NCI-H1694 treated with DMSO at 0.1 percent for 48 hours (cell line): ENCODE results near the gene CRAMP1.

Experiments used
- DNase-seq: peaks from one replicate; lab custom pipeline; 2025; lab: John Stamatoyannopoulos, UW

CRAMP1 gene

DNA sequence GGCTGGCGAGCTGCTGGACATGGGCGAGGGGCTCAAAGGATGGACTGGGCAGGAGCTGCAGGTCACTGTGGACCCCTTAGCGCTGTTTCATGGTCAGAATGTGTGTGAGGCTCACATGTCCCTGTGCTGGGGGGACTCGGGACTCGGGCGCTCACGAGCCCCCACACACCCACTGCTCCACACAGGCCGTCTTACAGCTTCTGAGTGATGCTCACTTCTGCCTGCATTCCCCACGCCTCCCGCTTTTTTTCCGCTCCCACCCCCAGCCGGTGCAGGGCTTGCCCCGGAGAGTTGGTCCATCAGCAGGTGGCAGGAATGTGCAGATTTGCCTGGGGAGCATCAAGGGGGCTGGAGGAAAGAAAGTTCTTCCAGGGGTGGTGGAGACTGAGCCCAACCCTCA, 45.7 kb downstream of the CRAMP1 start:
- no peak for DNase-seq

DNA sequence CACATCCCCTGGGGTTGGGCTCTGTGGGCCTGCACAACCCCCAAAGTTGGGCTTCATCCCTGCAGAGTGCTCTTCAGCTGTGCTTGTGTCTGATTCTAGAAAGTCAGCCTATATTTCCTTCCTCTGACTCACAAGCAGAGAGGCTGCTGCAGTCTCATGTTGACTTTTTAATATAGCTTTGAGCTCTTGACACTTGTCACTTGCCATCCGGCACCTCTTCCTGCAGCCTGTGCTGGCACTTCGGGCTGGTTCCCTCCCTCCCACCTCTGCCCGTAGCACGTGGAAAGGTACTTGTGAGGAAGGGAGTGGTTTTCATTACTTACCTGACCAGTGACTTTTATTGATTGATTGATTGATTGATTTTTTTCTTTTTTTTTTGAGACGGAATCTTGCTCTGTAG, 46.9 kb downstream of the CRAMP1 start:
- DNase-seq, result no peak

DNA sequence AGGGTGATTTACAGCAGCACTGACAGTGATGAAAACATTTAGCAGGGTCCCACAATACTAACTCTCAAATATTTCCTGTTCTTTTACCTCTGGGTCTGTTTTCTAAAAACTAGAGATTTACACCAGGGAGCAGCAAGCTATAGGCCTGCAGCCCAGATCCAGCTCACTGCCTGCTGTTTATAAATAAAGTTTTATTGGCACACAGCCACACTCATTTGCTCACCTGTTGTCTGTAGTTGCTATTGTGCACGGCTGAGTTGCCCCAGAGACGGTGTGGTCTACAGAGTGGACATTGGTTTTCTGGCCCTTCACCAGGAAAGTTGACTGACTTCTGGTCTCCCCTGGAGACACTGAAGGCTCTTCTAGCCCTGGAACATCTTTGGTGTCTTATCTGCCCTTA, 49.7 kb downstream of the CRAMP1 start:
- no peak for DNase-seq

DNA sequence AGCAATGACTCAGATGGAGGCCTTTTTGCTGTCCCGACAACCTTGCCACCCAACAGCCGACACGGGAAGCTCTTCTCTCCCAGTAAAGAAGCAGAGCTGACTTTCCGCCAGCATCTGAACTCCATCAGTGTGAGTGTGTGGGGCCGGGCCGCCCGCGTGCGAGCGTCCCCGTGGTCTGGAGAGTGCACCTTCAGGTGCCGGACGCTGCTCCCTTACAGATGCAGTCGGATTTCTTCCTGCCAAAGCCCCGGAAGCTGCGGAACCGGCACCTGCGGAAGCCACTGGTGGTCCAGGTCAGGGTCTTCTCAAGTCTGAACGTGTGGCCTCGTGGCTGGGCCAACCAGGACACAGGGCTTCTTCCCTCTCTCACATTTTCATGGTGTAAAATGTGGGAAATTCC, 50.4 kb downstream of the CRAMP1 start:
- no peak for DNase-seq

DNA sequence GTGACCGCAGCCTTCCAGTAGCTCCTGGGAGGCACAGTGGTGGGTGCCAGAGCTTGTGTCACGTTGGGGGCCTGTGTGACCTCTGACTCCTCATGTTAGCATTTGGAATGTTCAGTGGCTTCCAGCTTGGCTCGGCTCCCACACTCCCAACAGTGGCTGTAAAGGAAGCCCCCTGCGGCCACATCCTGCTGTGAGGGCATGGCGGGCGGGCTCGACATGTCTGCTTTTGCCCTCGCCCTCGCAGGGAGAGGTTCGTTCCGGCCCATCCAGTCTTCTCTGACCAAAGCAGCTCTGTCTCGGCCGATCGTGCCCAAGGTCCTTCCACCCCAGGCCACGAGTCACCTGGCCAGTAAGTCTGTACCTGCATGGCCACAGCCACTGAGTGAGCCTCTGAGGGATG, 53.7 kb downstream of the CRAMP1 start:
- DNase-seq, result no peak

DNA sequence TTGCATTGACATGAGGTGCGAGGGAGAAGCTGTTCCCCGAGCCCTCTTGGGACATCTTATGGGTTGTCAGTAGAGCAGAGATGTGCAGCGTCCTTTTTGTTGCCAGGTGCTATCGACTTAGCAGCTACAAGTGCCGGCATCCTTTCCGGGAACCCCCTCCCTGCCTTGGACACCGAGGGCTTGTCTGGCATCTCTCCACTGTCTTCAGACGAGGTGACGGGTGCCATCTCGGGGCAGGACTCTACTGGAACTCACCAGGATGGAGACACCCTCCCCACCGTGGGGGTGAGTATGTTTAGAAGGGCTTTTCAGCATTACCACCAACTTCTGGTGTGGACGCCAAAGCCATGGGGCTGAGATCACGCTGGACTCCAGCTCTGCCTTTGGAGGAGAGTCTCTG, 54.2 kb downstream of the CRAMP1 start:
- no peak for DNase-seq

DNA sequence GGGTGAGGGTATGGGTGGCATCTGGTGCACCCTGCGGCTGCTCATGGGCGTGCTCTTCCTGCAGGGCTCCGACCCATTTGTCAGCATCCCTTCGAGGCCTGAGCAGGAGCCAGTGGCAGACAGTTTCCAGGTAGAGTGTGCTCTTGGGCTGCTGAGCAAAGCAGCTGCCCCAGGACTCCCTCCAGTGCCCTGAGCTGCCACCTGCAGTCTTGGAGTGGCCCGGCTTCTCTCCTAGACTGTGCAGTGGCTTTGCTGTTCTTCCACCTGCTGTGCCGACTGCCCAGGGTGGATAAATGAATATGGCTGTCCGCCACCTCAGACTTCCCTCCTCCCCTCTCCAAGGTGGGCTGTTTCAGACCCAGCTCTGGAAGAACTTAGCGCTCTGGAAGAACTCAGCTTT, 55.1 kb downstream of the CRAMP1 start:
- no peak for DNase-seq

DNA sequence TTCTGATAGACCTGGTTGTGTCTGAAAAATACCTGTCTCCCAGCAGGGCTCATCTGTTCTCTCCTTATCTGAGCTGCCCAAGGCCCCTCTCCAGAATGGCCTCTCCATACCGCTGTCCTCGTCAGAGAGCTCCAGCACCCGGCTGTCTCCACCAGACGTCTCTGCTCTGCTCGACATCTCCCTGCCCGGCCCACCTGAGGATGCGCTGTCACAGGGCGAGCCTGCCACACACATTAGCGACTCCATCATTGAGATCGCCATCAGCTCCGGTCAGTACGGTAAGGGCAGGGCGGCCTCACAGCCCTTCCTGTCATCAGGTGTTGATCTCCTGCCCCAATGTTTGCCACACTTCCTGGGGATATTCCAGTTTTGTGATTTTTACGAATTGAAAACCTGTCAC, 55.8 kb downstream of the CRAMP1 start:
- no peak for DNase-seq

DNA sequence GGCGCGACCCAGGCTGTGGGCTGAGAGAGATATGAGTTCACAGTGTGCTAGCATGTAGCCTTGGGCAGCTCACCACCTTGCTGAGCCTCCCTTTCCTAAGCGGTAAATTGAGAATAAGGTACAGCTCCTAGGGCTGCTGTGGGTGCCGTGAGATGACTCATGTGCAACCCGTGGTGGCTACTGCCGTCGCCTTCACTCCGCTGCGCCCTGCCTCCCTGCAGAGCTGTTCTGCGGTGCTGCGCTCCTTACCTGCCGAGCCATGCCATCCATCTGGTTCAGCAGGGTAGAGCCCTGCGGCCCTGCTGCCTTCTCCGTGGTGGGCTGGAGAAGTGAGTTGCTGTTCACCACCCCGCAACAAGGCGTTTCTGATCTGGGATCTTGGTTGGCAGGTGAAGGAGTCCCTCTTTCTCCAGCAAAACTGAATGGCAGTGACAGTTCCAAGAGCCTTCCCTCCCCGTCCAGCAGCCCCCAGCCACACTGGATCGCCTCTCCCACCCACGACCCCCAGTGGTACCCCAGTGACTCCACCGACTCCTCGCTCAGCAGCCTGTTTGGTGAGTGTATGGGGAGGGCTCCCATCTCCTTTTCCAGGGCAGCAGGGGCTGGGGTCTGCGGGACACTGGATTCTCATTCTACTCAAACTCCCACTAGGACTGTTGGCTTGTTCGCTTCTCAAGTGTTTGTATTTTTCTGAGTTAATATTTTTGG, 56.6 kb downstream of the CRAMP1 start:
- DNase-seq, result no peak

DNA sequence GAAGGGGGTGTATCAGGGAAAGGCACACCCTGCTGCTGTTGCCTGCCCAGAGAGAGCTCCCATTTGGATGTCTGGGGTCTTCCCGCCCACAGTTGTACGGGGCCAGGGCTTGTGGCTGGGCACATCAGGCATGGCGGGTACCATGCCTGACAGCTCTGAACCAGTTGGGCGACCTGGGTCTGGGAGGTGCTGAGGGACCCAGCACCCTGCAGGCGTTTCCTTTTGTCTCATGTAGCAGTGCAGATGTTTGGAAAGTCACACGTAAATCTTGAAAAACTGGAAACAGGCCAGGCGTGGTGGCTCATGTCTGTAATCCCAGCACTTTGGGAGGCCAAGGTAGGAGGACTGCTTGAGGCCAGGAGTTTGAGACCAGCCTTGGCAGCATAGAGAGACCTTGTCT, 57.5 kb downstream of the CRAMP1 start:
- DNase-seq, result no peak

DNA sequence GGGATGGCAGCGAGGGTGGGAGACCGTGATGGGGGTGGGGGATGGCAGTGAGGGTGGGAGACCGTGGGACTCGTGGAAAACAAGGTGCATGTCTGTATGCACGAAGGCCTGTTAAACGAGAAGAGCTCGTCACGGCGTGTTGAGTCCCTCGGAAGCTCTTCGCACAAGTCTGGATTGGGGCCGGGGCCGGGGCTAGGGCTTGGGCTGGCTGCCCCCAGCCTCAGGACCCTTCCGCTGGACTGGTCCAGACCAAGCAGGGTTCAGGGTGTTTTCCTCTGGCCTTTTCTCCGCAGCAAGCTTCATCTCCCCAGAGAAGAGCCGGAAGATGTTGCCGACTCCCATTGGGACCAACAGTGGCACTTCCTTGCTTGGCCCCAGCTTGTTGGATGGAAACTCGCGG, 58.2 kb downstream of the CRAMP1 start:
- DNase-seq, result no peak

DNA sequence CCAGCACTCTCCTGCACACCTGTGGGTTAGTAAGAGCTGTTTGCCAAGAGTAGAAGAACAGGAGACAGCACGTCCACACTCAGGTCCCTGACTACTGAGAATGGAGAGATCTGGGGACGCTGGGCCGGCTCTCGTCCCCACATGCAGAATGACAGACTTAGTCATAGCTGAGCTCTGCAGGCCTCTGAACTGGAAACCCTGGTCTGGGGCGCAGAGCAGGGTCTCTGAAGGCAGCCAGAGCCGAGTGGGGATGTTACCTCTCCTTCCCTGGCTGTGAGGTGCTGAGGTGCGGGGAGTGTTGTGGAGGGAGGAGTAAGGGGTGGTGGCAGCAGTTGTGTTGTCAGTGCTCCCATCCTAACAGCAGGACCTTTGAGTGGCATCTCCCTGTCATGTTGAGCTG, 58.7 kb downstream of the CRAMP1 start:
- no peak for DNase-seq

DNA sequence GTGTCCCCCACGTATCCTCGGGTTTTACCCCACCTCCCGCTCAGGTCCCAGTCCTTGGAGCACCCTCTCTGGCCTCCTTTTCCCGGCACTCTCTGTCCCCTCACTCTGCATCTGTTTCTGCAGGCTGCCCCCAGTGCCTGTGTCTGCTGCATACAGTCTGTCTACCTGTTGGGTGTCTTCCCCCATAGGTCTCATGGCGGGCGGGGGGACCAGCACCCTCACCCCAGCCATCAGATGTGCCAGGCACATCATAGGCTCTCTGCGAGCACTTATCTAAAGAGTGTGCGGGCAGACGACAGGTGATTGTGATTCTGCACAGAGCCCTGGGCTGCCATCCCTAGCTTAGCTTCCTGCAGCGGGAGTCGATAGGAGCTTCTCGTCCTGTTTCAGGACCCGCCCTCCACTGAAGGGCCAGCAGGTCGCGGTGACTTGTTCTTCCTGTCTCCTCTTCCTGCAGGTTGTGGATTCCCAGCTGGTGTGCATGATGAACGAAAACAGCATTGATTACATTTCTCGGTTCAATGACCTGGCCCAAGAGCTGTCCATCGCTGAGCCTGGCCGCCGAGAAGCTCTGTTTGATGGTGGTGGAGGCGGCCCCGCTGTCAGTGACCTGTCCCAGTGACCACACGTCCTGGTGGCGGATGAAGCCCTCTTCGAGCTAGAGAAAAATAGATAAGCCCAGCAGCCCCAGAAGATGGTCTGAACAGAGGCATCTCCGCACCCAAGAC, 61.4 kb downstream of the CRAMP1 start:
- no peak for DNase-seq

DNA sequence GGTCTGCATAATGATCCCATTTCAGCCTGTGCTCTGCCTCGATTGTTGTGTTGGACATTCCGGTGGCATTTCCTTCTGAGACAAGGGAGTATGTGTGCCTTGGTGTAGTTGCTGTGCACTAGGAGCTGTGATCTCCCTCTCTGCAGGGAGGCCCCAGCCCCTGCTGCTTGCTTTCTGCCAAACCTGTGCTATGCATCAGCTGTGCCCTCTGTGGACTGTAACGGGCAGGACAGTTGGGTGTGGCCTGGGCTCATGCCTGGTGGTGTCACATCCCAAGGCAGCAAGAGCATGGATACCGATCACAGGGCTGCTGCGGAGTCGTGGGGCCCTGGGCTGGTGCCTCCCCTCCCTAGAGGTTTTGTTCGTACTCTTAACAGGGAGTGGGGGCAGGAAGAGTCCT, 62.1 kb downstream of the CRAMP1 start:
- no peak for DNase-seq

DNA sequence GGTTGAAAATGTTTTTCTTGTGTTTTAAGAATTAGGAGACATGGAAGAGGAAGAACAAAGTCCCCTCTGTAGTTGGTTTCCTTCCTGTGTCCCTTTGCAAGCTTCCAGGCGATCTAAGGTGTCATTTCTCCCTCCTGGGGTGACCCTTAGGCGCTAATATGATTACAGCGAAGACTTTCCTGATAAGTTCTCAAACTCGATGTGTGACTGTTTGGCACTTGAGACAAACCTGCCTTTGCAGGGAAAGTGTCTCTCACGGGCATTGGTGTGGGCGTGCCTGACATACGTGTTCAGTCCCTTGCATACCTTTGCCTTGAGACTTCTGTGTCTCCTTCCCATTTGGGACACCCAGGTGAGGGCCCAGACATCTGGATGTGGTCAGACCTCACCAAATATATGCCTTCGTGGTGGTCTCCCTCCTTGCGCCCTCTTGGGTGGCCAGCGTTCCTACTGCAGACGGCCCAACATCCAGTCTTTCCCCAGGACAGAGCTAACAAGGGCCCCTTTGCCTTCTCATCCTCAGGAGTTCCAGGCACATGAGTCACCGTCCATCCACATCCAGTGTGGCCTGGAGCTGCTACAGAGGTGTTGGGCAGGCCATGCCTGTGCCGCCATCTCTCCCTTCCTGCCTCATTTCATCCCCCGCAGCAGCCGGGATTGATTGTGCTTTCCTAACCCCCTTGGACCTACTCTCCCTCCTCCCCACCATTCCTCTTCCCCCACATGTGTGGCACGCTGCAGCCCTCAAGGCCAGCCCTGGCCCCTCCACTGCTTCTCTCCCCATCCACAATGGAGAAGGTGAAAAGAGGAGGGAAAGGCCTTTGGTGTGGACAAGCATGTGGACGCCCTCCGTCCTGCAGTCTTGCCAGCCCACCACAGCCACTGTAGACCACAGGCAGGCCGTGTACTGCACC, 62.8 kb downstream of the CRAMP1 start:
- no peak for DNase-seq

DNA sequence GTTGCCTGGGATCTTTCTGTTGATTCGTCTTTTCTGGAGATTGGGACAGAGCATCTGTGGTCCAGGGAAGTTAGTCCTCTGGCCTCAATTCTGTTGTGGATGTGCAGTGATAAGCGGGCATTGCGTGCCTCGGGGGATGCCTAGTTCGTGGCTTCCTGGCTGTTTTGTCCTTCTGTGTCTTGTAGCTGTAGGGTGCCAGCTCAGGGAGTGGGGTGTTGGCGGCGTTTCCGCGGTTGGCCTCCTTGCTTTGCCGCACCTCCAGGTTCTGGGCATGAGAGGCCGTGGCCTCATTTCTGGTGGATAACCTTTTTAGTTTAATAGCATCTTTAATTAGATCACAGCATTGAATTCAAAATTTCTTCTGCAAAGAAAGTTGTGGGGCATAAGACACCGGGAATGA, 64.5 kb downstream of the CRAMP1 start:
- no peak for DNase-seq

DNA sequence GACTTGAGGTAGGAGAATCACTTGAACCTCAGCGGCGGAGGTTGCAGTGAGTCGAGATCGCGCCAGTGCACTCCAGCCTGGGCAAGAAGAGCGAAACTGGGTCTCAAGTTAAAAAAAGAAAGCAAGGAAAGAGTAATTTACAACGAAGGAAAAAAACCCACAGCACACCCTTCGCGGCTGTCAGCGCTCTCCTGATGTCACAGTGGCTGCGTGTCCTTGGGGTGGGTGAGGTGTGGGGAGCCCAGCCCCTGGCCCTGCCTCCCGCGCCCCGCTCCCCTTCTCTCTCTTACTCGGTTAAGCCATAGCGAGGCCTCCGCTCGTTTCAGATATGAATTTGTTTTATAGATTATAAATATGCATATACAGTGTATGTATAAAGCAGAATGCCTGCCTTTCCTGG, 65.2 kb downstream of the CRAMP1 start:
- no peak for DNase-seq

DNA sequence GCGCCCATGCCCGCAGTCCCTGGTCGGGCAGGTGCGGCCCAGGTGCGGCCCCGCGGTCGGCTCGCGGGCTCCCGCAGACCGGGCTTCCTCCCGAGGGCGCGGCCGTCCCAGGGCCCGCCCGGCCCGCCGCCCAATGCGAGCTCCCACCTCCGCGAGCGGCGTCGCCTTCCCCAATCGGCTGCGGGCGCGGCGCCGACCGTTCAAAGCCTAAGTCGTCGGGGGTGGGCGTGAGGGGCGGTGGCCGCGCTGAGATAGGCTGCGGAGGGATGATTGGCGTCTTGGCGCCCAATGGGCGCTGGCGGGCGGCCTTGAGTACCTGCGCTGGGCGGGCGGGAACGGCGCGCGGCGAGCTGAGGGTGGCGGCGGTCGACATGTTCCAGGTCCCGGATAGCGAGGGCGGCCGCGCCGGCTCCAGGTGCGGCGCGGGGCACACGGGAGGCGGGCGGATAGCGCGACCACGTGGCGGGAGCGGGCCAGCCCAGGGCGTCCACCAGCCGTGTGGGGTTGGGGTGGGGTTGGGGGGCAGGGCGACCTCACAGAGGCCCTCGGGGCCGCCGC, 65.9 kb downstream of the CRAMP1 start, which contains the start of gene JPT2:
Gene JPT2 (plus strand): TSS at position 338 of the 558 bp plus-strand sequence. CDS start 34 bp downstream, at position 372.
- DNase-seq, result peak; percentile 86

DNA sequence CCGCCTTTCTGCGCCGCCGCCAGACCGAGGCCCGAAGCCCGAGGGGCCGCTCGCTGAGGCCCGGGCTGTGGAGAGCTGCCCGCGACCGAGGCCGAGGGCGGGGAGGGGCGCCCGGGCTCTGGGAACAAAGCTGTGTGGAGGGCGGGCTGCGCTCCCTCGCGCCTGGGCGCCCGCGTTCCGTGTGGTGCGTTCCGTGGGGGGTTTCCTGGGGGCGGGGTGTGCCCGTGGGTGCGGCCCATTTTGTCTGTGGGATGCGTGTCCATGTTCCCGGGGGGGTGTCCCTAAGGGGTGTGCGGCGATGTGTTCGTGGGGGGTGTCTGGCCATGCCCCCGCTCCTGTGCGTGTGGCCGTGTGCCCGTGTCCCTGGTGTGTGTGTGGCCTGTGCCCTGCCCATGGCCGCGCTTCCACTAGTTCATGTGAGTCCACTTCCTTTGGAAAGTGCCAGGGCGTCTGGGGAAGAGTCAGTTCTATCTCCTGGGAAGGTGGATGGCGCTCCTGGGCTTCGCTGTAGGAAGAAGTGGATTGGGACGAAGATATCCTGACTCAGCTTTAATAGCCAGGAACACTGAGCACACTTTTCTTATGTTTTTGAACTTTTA, 66.4 kb downstream of the CRAMP1 start:
- no peak for DNase-seq

DNA sequence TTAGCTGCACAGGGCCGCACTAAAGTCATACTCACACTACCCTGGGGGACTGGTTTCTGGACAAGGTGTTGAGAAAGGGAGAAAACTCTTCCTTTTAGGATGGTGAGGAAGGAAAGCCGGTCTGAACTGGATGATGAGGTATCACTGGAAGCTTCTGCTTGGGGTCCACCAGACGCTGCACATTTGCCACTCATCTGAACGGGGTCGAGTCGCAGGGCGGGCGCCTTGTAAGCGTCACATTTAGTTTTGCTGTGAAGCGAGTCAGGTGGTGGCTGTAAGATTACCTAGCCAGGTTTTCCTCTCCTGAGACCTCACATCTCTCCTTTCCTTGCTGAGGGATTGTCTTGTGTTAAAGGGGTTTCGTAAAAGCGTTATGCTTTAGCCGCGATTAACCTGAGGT, 68.2 kb downstream of the CRAMP1 start:
- no peak for DNase-seq

DNA sequence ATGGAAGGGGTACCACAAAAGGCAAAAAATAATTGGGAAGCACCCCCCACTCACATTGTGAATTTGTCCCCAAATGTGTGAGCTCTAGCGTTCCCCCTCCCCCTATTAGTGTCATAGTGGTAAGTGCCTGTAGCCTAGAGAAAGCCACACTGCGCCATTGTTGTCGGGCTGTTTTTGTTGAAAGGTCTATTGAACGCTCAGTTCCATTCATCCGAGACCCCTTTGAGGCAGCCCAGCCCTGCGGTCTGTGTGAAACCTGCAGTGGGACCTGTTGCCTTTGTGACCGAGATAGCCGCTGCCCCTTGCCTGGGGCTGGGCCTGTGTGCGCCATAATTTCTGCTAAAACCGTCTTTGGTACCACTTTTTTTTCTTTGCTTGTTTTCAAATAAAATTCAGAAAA, 68.9 kb downstream of the CRAMP1 start:
- DNase-seq, result no peak
